GM21423 (cell line): Measurements from ENCODE around the gene CHD2.
"Not testable (repeated sequence)": the region's sequence is repeated elsewhere in the genome, so short reads cannot be mapped to it uniquely, and the experiment has no call there.

Source experiments
- ATAC-seq: cut with Tn5 transposase; IDR thresholded peaks from one replicate; pipeline ENCODE4 v1.9.1; 2021; ENCODE audit warnings: mild to moderate bottlenecking, moderate library complexity; ENCODE audit not compliant: unreplicated experiment

CHD2 gene

GRCh38 chr15:92899948-92900730 is at the start of gene CHD2:
Gene CHD2, plus strand, starts transcription at chr15:92900324. Its CDS starts 914 bp downstream, at chr15:92901238.
- peak; percentile 70 for ATAC-seq

- ATAC-seq = no peak
Observed at GRCh38 chr15:92853222-92853621, 46.9 kb upstream of the CHD2 start.

- ATAC-seq = no peak
Observed at GRCh38 chr15:92861742-92862141, 38.4 kb upstream of the CHD2 start.

- no peak for ATAC-seq
Observed at GRCh38 chr15:92864127-92864814, 35.9 kb upstream of the CHD2 start.

GRCh38 chr15:92869263-92869940 is 30.7 kb upstream of the CHD2 start:
- ATAC-seq = no peak

GRCh38 chr15:92870010-92870591 is 30.0 kb upstream of the CHD2 start:
- ATAC-seq = no peak

- not testable (repeated sequence) for ATAC-seq
Observed at GRCh38 chr15:92872967-92873366, 27.2 kb upstream of the CHD2 start.

- ATAC-seq = no peak
Observed at GRCh38 chr15:92877000-92877399, 23.1 kb upstream of the CHD2 start.

- ATAC-seq = no peak
Observed at GRCh38 chr15:92877416-92877815, 22.7 kb upstream of the CHD2 start.

GRCh38 chr15:92878593-92879053 is 21.5 kb upstream of the CHD2 start:
- ATAC-seq = no peak

- ATAC-seq = no peak
Observed at GRCh38 chr15:92879949-92880725, 20.0 kb upstream of the CHD2 start.

GRCh38 chr15:92880796-92881195 is 19.3 kb upstream of the CHD2 start:
- no peak for ATAC-seq

- ATAC-seq = no peak
Observed at GRCh38 chr15:92881211-92881754, 18.8 kb upstream of the CHD2 start.

- ATAC-seq = peak; percentile 95
Observed at GRCh38 chr15:92881802-92882696, 18.1 kb upstream of the CHD2 start.

- peak; percentile 57 for ATAC-seq
Observed at GRCh38 chr15:92882697-92883162, 17.4 kb upstream of the CHD2 start.

GRCh38 chr15:92883163-92883875 is 16.8 kb upstream of the CHD2 start:
- ATAC-seq = no peak

GRCh38 chr15:92883876-92884435 is 16.2 kb upstream of the CHD2 start:
- no peak for ATAC-seq
